GM23338 (cell line): ENCODE measurements around the gene EPHX1. TPM values are rescaled to one million over a fixed set of nuclear protein-coding genes. Genes with fewer than 3 reads are reported as not detected.
A peak's percentile ranks its signal among the peaks of the same experiment; 100 is the strongest.

Experiments used
- ATAC-seq: fragments of 200-7000 bp; cut with Tn5 transposase; 3 replicates; pipeline ENCODE4 v1.9.1; 2020
- DNase-seq: peaks from one replicate; pipeline ENCODE4 v3.0.0-alpha.2; 2015; ENCODE audit warnings: low spot score
- H2AFZ ChIP-seq: fragments of 200-600 bp; sonication (generic); 2 replicates; pipeline ENCODE4 v1.8.0; 2016; ENCODE audit warnings: antibody characterized with exemption, mild to moderate bottlenecking, moderate library complexity
- H3F3A ChIP-seq: fragments of 200-600 bp; sonication (generic); replicated peaks from 2 replicates; pipeline ENCODE4 v1.8.0; 2017; ENCODE audit warnings: antibody characterized with exemption, mixed run types, low read depth
- H3K27ac ChIP-seq: fragments of 200-600 bp; sonication (generic); 2 replicates; pipeline ENCODE4 v1.6.1; 2016; ENCODE audit warnings: low read depth
- H3K27me3 ChIP-seq: fragments of 200-600 bp; sonication (generic); 2 replicates; pipeline ENCODE4 v1.8.0; 2016; ENCODE audit warnings: mild to moderate bottlenecking, mixed run types, moderate library complexity; ENCODE audit not compliant: insufficient read depth
- H3K36me3 ChIP-seq: fragments of 200-600 bp; sonication (generic); 2 replicates; pipeline ENCODE4 v1.8.0; 2016; ENCODE audit warnings: mild to moderate bottlenecking; ENCODE audit not compliant: insufficient read depth
- H3K4me1 ChIP-seq: fragments of 200-600 bp; sonication (generic); 2 replicates; pipeline ENCODE4 v1.8.0; 2016; ENCODE audit warnings: mild to moderate bottlenecking, moderate library complexity; ENCODE audit not compliant: insufficient read depth
- H3K4me2 ChIP-seq: fragments of 200-600 bp; sonication (generic); 2 replicates; pipeline ENCODE4 v1.7.1; 2017; ENCODE audit warnings: mixed run types
- H3K4me3 ChIP-seq: fragments of 200-600 bp; sonication (generic); 2 replicates; pipeline ENCODE4 v1.6.1; 2016; ENCODE audit warnings: mixed run types
- H3K79me2 ChIP-seq: fragments of 200-600 bp; sonication (generic); replicated peaks from 2 replicates; pipeline ENCODE4 v1.8.0; 2017; ENCODE audit warnings: mild to moderate bottlenecking; ENCODE audit not compliant: insufficient read depth
- H3K9me2 ChIP-seq: fragments of 200-600 bp; sonication (generic); 2 replicates; pipeline ENCODE4 v1.8.0; 2017; ENCODE audit not compliant: insufficient read depth
- H4K20me1 ChIP-seq: fragments of 200-600 bp; sonication (generic); replicated peaks from 2 replicates; pipeline ENCODE4 v1.8.0; 2017; ENCODE audit warnings: mild to moderate bottlenecking; ENCODE audit not compliant: insufficient read depth
- H3K27ac Mint-ChIP-seq: 2 replicates; pipeline ENCODE4 v1.8.0; 2020; ENCODE audit warnings: inconsistent platforms, mild to moderate bottlenecking, moderate library complexity, mixed read lengths
- H3K27me3 Mint-ChIP-seq: 3 replicates; pipeline ENCODE4 v1.8.0; 2022; ENCODE audit warnings: low read depth, mild to moderate bottlenecking, moderate library complexity, mixed read lengths, inconsistent platforms; ENCODE audit not compliant: insufficient read depth, poor library complexity
- H3K36me3 Mint-ChIP-seq: 3 replicates; pipeline ENCODE4 v1.8.0; 2021; ENCODE audit warnings: low read depth, mild to moderate bottlenecking, inconsistent platforms, moderate library complexity, mixed read lengths
- H3K4me1 Mint-ChIP-seq: 3 replicates; pipeline ENCODE4 v1.8.0; 2020; ENCODE audit warnings: mild to moderate bottlenecking, inconsistent platforms, mixed read lengths
- H3K4me3 Mint-ChIP-seq: 3 replicates; pipeline ENCODE4 v1.8.0; 2021; ENCODE audit warnings: moderate library complexity, mild to moderate bottlenecking, inconsistent platforms, mixed read lengths
- H3K9me3 Mint-ChIP-seq: 3 replicates; pipeline ENCODE4 v1.8.0; 2020; ENCODE audit warnings: moderate library complexity, mild to moderate bottlenecking, inconsistent platforms, mixed read lengths
- CREB1 ChIP-seq: fragments of 250-450 bp; sonication (Bioruptor Pico); IDR thresholded peaks from 2 replicates; pipeline ENCODE4 v1.5.0; 2020; ENCODE audit warnings: low read depth, mild to moderate bottlenecking, moderate library complexity
- EZH2phosphoT487 ChIP-seq: fragments of 200-600 bp; sonication (generic); IDR thresholded peaks from one replicate; pipeline ENCODE4 v1.8.1; 2018; ENCODE audit warnings: antibody characterized with exemption; ENCODE audit not compliant: unreplicated experiment
- JUNB ChIP-seq: IDR thresholded peaks from one replicate; pipeline ENCODE4 v1.6.1; 2016; ENCODE audit warnings: antibody characterized with exemption; ENCODE audit not compliant: unreplicated experiment
- NANOG ChIP-seq: IDR thresholded peaks from 2 replicates; pipeline ENCODE4 v1.6.1; 2016; ENCODE audit warnings: antibody characterized with exemption, borderline replicate concordance
- POLR2AphosphoS5 ChIP-seq: IDR thresholded peaks from 2 replicates; pipeline ENCODE4 v1.6.1; 2016; ENCODE audit warnings: antibody characterized with exemption, low read depth
- STAT1 ChIP-seq: IDR thresholded peaks from one replicate; pipeline ENCODE4 v1.6.1; 2016; ENCODE audit warnings: antibody characterized with exemption; ENCODE audit not compliant: unreplicated experiment
- ZNF114 ChIP-seq: fragments of 250-450 bp; sonication (Bioruptor Pico); IDR thresholded peaks from 2 replicates; pipeline ENCODE4 v1.5.0; 2020; ENCODE audit warnings: mild to moderate bottlenecking, moderate library complexity
- ZNF331 ChIP-seq: fragments of 250-450 bp; sonication (Bioruptor Pico); IDR thresholded peaks from 2 replicates; pipeline ENCODE4 v1.5.0; 2020; ENCODE audit warnings: low read depth, mild to moderate bottlenecking, moderate library complexity
- polyA plus RNA-seq: library from polyadenylated mRNA; unstranded; fragments of >200 nt; fragmentation: Nextera tagmentation; extraction: Ambion mirVana; gene quantifications from 2 replicates; pipeline ENCODE4 v1.2.1, GENCODE V29; 2016
- total RNA-seq: library from RNA; depleted of rRNA; stranded (reverse); fragments of >200 nt; shearing (Covaris generic); gene quantifications from 2 replicates; pipeline ENCODE4 v1.2.3, GENCODE V29; 2014
- TF ChIP-seq, protein P1 (sequence below), 2 experiments: fragments of 200-600 bp in 1 of 2; sonication (generic) in 1 of 2; conservative IDR thresholded peaks; 2 replicates each; pipeline versions ENCODE4 v1.5.1 to v1.6.1; 2016 to 2017; ENCODE audit warnings: antibody characterized with exemption in 2 of 2, low read depth in 2 of 2, mild to moderate bottlenecking in 2 of 2, moderate library complexity in 1 of 2
- TF ChIP-seq, protein P2 (sequence below): fragments of 250-450 bp; sonication (Bioruptor Pico); IDR thresholded peaks from 2 replicates; pipeline ENCODE4 v1.5.0; 2020; ENCODE audit warnings: mild to moderate bottlenecking, moderate library complexity
- TF ChIP-seq, protein P3 (sequence below): IDR thresholded peaks from 2 replicates; pipeline ENCODE4 v1.6.1; 2016; ENCODE audit warnings: antibody characterized with exemption
- TF ChIP-seq, protein P4 (sequence below): IDR thresholded peaks from one replicate; pipeline ENCODE4 v1.6.1; 2018; ENCODE audit warnings: antibody characterized with exemption; ENCODE audit not compliant: unreplicated experiment

The EPHX1 gene
- total and polyA plus RNA-seq, 2 experiments from 2014 or later = 15.3 to 46.5 TPM

DNA sequence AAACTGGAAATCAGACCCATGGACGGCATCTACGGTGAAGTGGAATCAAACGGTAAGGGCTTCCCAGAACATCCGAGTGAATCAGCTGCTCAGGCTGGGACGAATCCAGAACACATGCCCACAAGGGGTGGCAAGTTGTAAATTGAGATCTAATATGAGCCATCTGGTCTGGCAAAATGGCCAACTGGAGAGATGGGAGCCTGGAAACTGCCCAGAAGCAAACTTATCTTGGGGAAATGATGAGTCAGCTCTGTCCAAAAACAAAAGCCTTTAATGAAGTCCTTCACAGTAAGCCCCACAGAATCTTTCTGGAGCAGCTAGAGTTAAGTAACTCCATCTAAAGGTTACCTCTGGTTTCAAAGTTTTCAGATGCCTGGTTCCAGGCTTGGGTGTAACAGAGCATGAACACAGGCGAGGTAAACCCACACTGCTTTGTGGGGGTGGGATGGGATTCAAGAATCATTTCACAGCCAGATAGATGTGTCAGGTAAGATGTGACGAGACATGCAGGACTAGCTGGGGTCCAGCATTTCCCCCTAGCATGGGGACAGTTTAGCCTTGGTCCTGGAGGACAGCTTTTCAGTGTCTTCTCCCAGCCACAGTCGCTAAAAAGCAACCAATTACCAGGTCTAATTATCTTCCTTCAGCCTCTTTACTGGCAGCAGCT is 42.8 kb upstream of the EPHX1 start:
- Mint-ChIP-seq H3K27me3 (peaks cover 12% of the 10 kb centered on the region), H3K9me3 (no peaks in the 10 kb centered on the region), H3K4me3 (no peak overlapping the region), H3K27ac (peak overlapping the region; percentile 32; the same call in 1 of the 2 replicates), H3K4me1 (peaks cover 52% of the 10 kb centered on the region), H3K36me3 (no peaks in the 10 kb centered on the region)
- Histone ChIP-seq H3K9me2 (no peaks in the 10 kb centered on the region), H3K27me3 (no peaks in the 10 kb centered on the region), H3K4me2 (0 out of 2 replicates have a peak overlapping the region, but pooled peaks have one; percentile 55), H3K4me1 (peaks cover 41% of the 10 kb centered on the region), H2AFZ (0 out of 2 replicates have a peak overlapping the region, but pooled peaks have one; percentile 47), H4K20me1 (no peaks in the 10 kb centered on the region), H3K27ac (no peak overlapping the region), H3F3A (peaks cover 3% of the 10 kb centered on the region; the same call in 1 of the 2 replicates), H3K4me3 (no peak overlapping the region), H3K79me2 (no peaks in the 10 kb centered on the region), H3K36me3 (no peaks in the 10 kb centered on the region)
- no peak for DNase-seq
- ATAC-seq = no peak
- no peak for TF ChIP-seq JUNB
- TF ChIP-seq NANOG = no peak
- no peak for TF ChIP-seq ZNF114 (CRISPR knock-in tag)
- TF ChIP-seq EZH2phosphoT487 = no peak
- TF ChIP-seq STAT1 = no peak
- TF ChIP-seq, protein P1, sequence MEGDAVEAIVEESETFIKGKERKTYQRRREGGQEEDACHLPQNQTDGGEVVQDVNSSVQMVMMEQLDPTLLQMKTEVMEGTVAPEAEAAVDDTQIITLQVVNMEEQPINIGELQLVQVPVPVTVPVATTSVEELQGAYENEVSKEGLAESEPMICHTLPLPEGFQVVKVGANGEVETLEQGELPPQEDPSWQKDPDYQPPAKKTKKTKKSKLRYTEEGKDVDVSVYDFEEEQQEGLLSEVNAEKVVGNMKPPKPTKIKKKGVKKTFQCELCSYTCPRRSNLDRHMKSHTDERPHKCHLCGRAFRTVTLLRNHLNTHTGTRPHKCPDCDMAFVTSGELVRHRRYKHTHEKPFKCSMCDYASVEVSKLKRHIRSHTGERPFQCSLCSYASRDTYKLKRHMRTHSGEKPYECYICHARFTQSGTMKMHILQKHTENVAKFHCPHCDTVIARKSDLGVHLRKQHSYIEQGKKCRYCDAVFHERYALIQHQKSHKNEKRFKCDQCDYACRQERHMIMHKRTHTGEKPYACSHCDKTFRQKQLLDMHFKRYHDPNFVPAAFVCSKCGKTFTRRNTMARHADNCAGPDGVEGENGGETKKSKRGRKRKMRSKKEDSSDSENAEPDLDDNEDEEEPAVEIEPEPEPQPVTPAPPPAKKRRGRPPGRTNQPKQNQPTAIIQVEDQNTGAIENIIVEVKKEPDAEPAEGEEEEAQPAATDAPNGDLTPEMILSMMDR (conservative IDR thresholded peaks at IDR 0.05; ENCODE audit: low read depth in 2 of 2) = no peak
- TF ChIP-seq, protein P2, sequence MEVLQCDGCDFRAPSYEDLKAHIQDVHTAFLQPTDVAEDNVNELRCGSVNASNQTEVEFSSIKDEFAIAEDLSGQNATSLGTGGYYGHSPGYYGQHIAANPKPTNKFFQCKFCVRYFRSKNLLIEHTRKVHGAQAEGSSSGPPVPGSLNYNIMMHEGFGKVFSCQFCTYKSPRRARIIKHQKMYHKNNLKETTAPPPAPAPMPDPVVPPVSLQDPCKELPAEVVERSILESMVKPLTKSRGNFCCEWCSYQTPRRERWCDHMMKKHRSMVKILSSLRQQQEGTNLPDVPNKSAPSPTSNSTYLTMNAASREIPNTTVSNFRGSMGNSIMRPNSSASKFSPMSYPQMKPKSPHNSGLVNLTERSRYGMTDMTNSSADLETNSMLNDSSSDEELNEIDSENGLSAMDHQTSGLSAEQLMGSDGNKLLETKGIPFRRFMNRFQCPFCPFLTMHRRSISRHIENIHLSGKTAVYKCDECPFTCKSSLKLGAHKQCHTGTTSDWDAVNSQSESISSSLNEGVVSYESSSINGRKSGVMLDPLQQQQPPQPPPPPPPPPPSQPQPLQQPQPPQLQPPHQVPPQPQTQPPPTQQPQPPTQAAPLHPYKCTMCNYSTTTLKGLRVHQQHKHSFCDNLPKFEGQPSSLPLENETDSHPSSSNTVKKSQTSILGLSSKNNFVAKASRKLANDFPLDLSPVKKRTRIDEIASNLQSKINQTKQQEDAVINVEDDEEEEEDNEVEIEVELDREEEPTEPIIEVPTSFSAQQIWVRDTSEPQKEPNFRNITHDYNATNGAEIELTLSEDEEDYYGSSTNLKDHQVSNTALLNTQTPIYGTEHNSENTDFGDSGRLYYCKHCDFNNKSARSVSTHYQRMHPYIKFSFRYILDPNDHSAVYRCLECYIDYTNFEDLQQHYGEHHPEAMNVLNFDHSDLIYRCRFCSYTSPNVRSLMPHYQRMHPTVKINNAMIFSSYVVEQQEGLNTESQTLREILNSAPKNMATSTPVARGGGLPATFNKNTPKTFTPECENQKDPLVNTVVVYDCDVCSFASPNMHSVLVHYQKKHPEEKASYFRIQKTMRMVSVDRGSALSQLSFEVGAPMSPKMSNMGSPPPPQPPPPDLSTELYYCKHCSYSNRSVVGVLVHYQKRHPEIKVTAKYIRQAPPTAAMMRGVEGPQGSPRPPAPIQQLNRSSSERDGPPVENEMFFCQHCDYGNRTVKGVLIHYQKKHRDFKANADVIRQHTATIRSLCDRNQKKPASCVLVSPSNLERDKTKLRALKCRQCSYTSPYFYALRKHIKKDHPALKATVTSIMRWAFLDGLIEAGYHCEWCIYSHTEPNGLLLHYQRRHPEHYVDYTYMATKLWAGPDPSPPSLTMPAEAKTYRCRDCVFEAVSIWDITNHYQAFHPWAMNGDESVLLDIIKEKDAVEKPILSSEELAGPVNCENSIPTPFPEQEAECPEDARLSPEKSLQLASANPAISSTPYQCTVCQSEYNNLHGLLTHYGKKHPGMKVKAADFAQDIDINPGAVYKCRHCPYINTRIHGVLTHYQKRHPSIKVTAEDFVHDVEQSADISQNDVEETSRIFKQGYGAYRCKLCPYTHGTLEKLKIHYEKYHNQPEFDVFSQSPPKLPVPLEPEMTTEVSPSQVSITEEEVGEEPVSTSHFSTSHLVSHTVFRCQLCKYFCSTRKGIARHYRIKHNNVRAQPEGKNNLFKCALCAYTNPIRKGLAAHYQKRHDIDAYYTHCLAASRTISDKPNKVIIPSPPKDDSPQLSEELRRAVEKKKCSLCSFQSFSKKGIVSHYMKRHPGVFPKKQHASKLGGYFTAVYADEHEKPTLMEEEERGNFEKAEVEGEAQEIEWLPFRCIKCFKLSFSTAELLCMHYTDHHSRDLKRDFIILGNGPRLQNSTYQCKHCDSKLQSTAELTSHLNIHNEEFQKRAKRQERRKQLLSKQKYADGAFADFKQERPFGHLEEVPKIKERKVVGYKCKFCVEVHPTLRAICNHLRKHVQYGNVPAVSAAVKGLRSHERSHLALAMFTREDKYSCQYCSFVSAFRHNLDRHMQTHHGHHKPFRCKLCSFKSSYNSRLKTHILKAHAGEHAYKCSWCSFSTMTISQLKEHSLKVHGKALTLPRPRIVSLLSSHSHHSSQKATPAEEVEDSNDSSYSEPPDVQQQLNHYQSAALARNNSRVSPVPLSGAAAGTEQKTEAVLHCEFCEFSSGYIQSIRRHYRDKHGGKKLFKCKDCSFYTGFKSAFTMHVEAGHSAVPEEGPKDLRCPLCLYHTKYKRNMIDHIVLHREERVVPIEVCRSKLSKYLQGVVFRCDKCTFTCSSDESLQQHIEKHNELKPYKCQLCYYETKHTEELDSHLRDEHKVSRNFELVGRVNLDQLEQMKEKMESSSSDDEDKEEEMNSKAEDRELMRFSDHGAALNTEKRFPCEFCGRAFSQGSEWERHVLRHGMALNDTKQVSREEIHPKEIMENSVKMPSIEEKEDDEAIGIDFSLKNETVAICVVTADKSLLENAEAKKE (CRISPR knock-in tag) = no peak
- no peak for TF ChIP-seq CREB1 (CRISPR knock-in tag)
- no peak for TF ChIP-seq ZNF331 (CRISPR knock-in tag)
- TF ChIP-seq, protein P3, sequence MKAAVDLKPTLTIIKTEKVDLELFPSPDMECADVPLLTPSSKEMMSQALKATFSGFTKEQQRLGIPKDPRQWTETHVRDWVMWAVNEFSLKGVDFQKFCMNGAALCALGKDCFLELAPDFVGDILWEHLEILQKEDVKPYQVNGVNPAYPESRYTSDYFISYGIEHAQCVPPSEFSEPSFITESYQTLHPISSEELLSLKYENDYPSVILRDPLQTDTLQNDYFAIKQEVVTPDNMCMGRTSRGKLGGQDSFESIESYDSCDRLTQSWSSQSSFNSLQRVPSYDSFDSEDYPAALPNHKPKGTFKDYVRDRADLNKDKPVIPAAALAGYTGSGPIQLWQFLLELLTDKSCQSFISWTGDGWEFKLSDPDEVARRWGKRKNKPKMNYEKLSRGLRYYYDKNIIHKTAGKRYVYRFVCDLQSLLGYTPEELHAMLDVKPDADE = no peak
- TF ChIP-seq, protein P4, sequence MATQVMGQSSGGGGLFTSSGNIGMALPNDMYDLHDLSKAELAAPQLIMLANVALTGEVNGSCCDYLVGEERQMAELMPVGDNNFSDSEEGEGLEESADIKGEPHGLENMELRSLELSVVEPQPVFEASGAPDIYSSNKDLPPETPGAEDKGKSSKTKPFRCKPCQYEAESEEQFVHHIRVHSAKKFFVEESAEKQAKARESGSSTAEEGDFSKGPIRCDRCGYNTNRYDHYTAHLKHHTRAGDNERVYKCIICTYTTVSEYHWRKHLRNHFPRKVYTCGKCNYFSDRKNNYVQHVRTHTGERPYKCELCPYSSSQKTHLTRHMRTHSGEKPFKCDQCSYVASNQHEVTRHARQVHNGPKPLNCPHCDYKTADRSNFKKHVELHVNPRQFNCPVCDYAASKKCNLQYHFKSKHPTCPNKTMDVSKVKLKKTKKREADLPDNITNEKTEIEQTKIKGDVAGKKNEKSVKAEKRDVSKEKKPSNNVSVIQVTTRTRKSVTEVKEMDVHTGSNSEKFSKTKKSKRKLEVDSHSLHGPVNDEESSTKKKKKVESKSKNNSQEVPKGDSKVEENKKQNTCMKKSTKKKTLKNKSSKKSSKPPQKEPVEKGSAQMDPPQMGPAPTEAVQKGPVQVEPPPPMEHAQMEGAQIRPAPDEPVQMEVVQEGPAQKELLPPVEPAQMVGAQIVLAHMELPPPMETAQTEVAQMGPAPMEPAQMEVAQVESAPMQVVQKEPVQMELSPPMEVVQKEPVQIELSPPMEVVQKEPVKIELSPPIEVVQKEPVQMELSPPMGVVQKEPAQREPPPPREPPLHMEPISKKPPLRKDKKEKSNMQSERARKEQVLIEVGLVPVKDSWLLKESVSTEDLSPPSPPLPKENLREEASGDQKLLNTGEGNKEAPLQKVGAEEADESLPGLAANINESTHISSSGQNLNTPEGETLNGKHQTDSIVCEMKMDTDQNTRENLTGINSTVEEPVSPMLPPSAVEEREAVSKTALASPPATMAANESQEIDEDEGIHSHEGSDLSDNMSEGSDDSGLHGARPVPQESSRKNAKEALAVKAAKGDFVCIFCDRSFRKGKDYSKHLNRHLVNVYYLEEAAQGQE = no peak
- TF ChIP-seq POLR2AphosphoS5 = no peak
